Measurements from ENCODE around the gene SHROOM1. TPM values are rescaled to one million over a fixed set of nuclear protein-coding genes. Genes with fewer than 3 reads are reported as not detected.

Gene SHROOM1
- total and polyA plus RNA-seq, 2 of the 8 experiments (the other 6 are each of a cell fraction or from before 2014, with no cell fraction given), result 3.9 to 5.2 TPM

GRCh38 chr5:132788508-132788907 lies 41.9 kb downstream of the SHROOM1 start (continued):
- TF ChIP-seq, protein P1, sequence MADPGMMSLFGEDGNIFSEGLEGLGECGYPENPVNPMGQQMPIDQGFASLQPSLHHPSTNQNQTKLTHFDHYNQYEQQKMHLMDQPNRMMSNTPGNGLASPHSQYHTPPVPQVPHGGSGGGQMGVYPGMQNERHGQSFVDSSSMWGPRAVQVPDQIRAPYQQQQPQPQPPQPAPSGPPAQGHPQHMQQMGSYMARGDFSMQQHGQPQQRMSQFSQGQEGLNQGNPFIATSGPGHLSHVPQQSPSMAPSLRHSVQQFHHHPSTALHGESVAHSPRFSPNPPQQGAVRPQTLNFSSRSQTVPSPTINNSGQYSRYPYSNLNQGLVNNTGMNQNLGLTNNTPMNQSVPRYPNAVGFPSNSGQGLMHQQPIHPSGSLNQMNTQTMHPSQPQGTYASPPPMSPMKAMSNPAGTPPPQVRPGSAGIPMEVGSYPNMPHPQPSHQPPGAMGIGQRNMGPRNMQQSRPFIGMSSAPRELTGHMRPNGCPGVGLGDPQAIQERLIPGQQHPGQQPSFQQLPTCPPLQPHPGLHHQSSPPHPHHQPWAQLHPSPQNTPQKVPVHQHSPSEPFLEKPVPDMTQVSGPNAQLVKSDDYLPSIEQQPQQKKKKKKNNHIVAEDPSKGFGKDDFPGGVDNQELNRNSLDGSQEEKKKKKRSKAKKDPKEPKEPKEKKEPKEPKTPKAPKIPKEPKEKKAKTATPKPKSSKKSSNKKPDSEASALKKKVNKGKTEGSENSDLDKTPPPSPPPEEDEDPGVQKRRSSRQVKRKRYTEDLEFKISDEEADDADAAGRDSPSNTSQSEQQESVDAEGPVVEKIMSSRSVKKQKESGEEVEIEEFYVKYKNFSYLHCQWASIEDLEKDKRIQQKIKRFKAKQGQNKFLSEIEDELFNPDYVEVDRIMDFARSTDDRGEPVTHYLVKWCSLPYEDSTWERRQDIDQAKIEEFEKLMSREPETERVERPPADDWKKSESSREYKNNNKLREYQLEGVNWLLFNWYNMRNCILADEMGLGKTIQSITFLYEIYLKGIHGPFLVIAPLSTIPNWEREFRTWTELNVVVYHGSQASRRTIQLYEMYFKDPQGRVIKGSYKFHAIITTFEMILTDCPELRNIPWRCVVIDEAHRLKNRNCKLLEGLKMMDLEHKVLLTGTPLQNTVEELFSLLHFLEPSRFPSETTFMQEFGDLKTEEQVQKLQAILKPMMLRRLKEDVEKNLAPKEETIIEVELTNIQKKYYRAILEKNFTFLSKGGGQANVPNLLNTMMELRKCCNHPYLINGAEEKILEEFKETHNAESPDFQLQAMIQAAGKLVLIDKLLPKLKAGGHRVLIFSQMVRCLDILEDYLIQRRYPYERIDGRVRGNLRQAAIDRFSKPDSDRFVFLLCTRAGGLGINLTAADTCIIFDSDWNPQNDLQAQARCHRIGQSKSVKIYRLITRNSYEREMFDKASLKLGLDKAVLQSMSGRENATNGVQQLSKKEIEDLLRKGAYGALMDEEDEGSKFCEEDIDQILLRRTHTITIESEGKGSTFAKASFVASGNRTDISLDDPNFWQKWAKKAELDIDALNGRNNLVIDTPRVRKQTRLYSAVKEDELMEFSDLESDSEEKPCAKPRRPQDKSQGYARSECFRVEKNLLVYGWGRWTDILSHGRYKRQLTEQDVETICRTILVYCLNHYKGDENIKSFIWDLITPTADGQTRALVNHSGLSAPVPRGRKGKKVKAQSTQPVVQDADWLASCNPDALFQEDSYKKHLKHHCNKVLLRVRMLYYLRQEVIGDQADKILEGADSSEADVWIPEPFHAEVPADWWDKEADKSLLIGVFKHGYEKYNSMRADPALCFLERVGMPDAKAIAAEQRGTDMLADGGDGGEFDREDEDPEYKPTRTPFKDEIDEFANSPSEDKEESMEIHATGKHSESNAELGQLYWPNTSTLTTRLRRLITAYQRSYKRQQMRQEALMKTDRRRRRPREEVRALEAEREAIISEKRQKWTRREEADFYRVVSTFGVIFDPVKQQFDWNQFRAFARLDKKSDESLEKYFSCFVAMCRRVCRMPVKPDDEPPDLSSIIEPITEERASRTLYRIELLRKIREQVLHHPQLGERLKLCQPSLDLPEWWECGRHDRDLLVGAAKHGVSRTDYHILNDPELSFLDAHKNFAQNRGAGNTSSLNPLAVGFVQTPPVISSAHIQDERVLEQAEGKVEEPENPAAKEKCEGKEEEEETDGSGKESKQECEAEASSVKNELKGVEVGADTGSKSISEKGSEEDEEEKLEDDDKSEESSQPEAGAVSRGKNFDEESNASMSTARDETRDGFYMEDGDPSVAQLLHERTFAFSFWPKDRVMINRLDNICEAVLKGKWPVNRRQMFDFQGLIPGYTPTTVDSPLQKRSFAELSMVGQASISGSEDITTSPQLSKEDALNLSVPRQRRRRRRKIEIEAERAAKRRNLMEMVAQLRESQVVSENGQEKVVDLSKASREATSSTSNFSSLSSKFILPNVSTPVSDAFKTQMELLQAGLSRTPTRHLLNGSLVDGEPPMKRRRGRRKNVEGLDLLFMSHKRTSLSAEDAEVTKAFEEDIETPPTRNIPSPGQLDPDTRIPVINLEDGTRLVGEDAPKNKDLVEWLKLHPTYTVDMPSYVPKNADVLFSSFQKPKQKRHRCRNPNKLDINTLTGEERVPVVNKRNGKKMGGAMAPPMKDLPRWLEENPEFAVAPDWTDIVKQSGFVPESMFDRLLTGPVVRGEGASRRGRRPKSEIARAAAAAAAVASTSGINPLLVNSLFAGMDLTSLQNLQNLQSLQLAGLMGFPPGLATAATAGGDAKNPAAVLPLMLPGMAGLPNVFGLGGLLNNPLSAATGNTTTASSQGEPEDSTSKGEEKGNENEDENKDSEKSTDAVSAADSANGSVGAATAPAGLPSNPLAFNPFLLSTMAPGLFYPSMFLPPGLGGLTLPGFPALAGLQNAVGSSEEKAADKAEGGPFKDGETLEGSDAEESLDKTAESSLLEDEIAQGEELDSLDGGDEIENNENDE (IDR thresholded peaks at IDR 0.05; ENCODE audit: insufficient replicate concordance, low read length), result no peak
- TF ChIP-seq SAP30 (IDR thresholded peaks at IDR 0.05; ENCODE audit: insufficient read depth, insufficient replicate concordance, low read length) (no peak), CBX8 (IDR thresholded peaks at IDR 0.05; ENCODE audit: borderline replicate concordance, low read depth, low read length) (no peak), SRF (IDR thresholded peaks at IDR 0.05; ENCODE audit: low read depth, low read length) (no peak)

Data from H1 (cell line).